Skeletal muscle tissue (tissue), 4 donors: Measurements from ENCODE around the gene GSG1L. TPM values are rescaled to one million over a fixed set of nuclear protein-coding genes. Genes with fewer than 3 reads are reported as not detected.
"Not testable (repeated sequence)": the region's sequence is repeated elsewhere in the genome, so short reads cannot be mapped to it uniquely, and the experiment has no call there.

Experiments
- H3K27ac ChIP-seq: one replicate; pipeline ENCODE4 v1.7.0; 2013; ENCODE audit warnings: mild to moderate bottlenecking, low read depth, low read length, inconsistent platforms
- H3K27me3 ChIP-seq, 3 donors: one replicate each; pipeline ENCODE4 v1.7.0; 2013; ENCODE audit warnings: low read length in 3 of 3; ENCODE audit not compliant: control insufficient read depth in 3 of 3, insufficient read depth in 3 of 3
- H3K36me3 ChIP-seq, 3 donors: one replicate each; pipeline ENCODE4 v1.7.0; 2013; ENCODE audit warnings: low read length in 3 of 3; ENCODE audit not compliant: control insufficient read depth in 3 of 3, insufficient read depth in 3 of 3
- H3K4me1 ChIP-seq, 3 donors: one replicate each; pipeline ENCODE4 v1.7.0; 2013; ENCODE audit warnings: low read length in 3 of 3, mild to moderate bottlenecking in 3 of 3; ENCODE audit not compliant: control insufficient read depth in 3 of 3, insufficient read depth in 3 of 3
- H3K4me3 ChIP-seq, 3 donors: one replicate each; pipeline ENCODE4 v1.7.0; 2013; ENCODE audit warnings: low read length in 3 of 3
- H3K9ac ChIP-seq, 3 donors: one replicate each; pipeline ENCODE4 v1.7.0; 2013; ENCODE audit warnings: low read length in 3 of 3, mild to moderate bottlenecking in 3 of 3, moderate library complexity in 2 of 3, low read depth in 1 of 3
- H3K9me3 ChIP-seq, 3 donors: one replicate each; pipeline ENCODE4 v1.7.0; 2013; ENCODE audit warnings: low read length in 3 of 3; ENCODE audit not compliant: control insufficient read depth in 3 of 3
- total RNA-seq: library from RNA; depleted of rRNA; stranded (reverse); fragments of >200 nt; gene quantifications from one replicate; pipeline ENCODE4 v1.2.3, GENCODE V29; 2014
- donor health status: Osteomylitis.

The GSG1L gene
- total RNA-seq, 1 donor from 2014 or later, result 2.1 TPM

GRCh38 chr16:27994686-27995085 lies 68.8 kb downstream of the GSG1L start:
- Histone ChIP-seq H3K27me3 (no peaks in the 10 kb centered on the region), H3K4me3 (no peak overlapping the region), H3K4me1 (no peaks in the 10 kb centered on the region), H3K9me3 (peaks cover 0 to 4% (median 2%) of the 10 kb centered on the region in 3 donors), H3K27ac (no peak overlapping the region), H3K36me3 (no peaks in the 10 kb centered on the region), H3K9ac (no peak overlapping the region)

DNA sequence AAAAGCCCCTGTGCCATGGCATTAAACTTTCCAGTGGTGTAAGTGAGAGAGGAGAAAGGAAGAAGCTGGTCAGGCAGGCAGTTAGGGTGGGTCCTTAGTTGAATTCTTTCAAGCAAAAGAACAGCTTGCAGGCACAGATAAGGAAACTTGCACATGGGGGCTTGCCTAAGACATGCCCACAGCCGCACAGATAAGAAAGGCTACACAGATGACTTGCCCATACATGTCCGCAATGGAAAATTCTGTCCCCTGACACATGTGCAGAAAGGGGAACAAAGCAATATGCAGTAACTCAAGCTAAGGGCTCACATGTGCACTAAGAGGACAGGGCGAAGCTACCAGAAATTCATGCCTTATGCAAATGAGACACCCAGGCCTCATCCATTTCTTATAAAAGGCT lies 69.9 kb downstream of the GSG1L start:
- H3K4me3 ChIP-seq, result no peak overlapping the region
- H3K4me1 ChIP-seq, result no peaks in the 10 kb centered on the region
- no peak overlapping the region for H3K27ac ChIP-seq
- H3K9me3 ChIP-seq, result peaks cover 0 to 4% (median 2%) of the 10 kb centered on the region in 3 donors
- no peaks in the 10 kb centered on the region for H3K36me3 ChIP-seq
- H3K9ac ChIP-seq, result no peak overlapping the region
- H3K27me3 ChIP-seq, result no peaks in the 10 kb centered on the region

DNA sequence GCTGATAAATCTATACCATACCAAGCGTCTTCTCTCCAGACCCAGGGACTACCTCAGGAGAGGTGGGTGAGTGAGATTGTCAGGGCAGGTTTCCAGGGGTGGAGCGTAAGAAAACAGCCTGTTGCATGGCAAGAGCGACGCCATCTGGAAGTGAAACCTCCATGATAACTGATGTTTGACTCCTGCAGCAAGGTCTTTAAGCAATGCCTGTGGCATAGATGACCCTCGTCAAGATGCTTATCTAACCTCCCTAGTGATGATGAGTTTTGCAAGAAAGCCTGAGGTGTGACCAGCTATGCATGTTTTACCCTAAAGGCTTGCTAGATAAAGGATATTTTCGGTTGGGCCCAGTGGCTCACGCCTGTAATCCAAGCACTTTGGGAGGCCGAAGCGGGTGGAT lies 71.6 kb downstream of the GSG1L start:
- no peaks in the 10 kb centered on the region for H3K27me3 ChIP-seq
- H3K27ac ChIP-seq, result no peak overlapping the region
- H3K9ac ChIP-seq, result no peak overlapping the region
- H3K4me1 ChIP-seq, result no peaks in the 10 kb centered on the region
- H3K4me3 ChIP-seq, result no peak overlapping the region
- H3K36me3 ChIP-seq, result no peaks in the 10 kb centered on the region
- H3K9me3 ChIP-seq, result peaks cover 0 to 4% (median 2%) of the 10 kb centered on the region in 3 donors

- H3K4me1 ChIP-seq, result no peaks in the 10 kb centered on the region
- H3K27me3 ChIP-seq, result peaks cover 0 to 3% (median 0%) of the 10 kb centered on the region in 3 donors
- H3K4me3 ChIP-seq, result no peak overlapping the region
- no peaks in the 10 kb centered on the region for H3K36me3 ChIP-seq
- no peak overlapping the region for H3K27ac ChIP-seq
- no peaks in the 10 kb centered on the region for H3K9me3 ChIP-seq
- no peak overlapping the region for H3K9ac ChIP-seq
Observed at GRCh38 chr16:27985981-27986380, 77.5 kb downstream of the GSG1L start.

GRCh38 chr16:27984121-27984520 lies 79.4 kb downstream of the GSG1L start:
- H3K9me3 ChIP-seq, result no peaks in the 10 kb centered on the region
- no peaks in the 10 kb centered on the region for H3K4me1 ChIP-seq
- H3K4me3 ChIP-seq, result no peak overlapping the region
- no peak overlapping the region for H3K27ac ChIP-seq
- peaks cover 0 to 3% (median 0%) of the 10 kb centered on the region in 3 donors for H3K27me3 ChIP-seq
- H3K36me3 ChIP-seq, result no peaks in the 10 kb centered on the region
- H3K9ac ChIP-seq, result no peak overlapping the region

- Histone ChIP-seq H3K27ac (no peak overlapping the region), H3K36me3 (no peaks in the 10 kb centered on the region), H3K9me3 (no peaks in the 10 kb centered on the region), H3K9ac (no peak overlapping the region), H3K4me3 (no peak overlapping the region), H3K27me3 (peaks cover 0 to 3% (median 0%) of the 10 kb centered on the region in 3 donors), H3K4me1 (no peaks in the 10 kb centered on the region)
Observed at GRCh38 chr16:27983244-27983643, 80.3 kb downstream of the GSG1L start.

GRCh38 chr16:27982184-27982583 lies 81.3 kb downstream of the GSG1L start:
- H3K27ac ChIP-seq, result no peak overlapping the region
- H3K9me3 ChIP-seq, result no peaks in the 10 kb centered on the region
- peaks cover 0 to 9% (median under 1%) of the 10 kb centered on the region in 3 donors for H3K27me3 ChIP-seq
- H3K4me1 ChIP-seq, result no peaks in the 10 kb centered on the region
- H3K9ac ChIP-seq, result no peak overlapping the region
- H3K4me3 ChIP-seq, result no peak overlapping the region
- H3K36me3 ChIP-seq, result no peaks in the 10 kb centered on the region

- Histone ChIP-seq H3K27ac (no peak overlapping the region), H3K9me3 (no peaks in the 10 kb centered on the region), H3K4me3 (no peak overlapping the region), H3K9ac (no peak overlapping the region), H3K36me3 (no peaks in the 10 kb centered on the region), H3K27me3 (peaks cover 5 to 18% (median 5%) of the 10 kb centered on the region in 3 donors), H3K4me1 (no peaks in the 10 kb centered on the region)
Observed at GRCh38 chr16:27980919-27981700, 82.4 kb downstream of the GSG1L start.

GRCh38 chr16:27980076-27980775 lies 83.3 kb downstream of the GSG1L start:
- Histone ChIP-seq H3K36me3 (no peaks in the 10 kb centered on the region), H3K9me3 (no peaks in the 10 kb centered on the region), H3K27ac (no peak overlapping the region), H3K9ac (no peak overlapping the region), H3K4me1 (no peaks in the 10 kb centered on the region), H3K4me3 (no peak overlapping the region), H3K27me3 (peaks cover 5 to 16% (median 7%) of the 10 kb centered on the region in 3 donors)

DNA sequence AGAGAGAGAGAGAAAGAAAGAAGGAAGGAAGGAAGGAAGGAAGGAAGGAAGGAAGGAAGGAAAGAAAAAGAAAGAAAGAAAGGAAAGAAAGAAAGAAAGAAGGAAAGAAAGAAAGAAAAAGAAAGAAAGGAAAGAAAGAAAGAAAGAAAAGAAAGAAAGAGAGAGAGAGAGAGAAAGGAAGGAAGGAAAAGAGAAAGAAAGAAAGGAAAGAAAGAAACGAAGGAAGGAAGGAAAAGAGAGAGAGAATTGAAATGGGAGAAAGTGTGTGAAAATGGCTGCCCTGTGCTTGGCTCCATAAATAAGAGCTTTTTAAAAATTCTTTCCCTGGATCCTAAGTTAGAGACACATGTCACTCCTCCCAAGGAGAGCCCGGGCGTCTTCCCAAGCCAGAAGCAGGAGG lies 83.8 kb downstream of the GSG1L start:
- H3K9ac ChIP-seq, result not testable (repeated sequence)

More for the DNA sequence above, 83.8 kb downstream of the GSG1L start:
- peaks cover 5 to 19% (median 13%) of the 10 kb centered on the region in 3 donors for H3K27me3 ChIP-seq
- H3K4me3 ChIP-seq, H3K9me3 ChIP-seq, H3K4me1 ChIP-seq, H3K27ac ChIP-seq, H3K36me3 ChIP-seq: not testable (repeated sequence)
